GM21717 (cell line): Measurements from ENCODE around the gene UBE2E3.

Experiments used
- ATAC-seq: cut with Tn5 transposase; IDR thresholded peaks from one replicate; pipeline ENCODE4 v1.9.1; 2021; ENCODE audit warnings: mild to moderate bottlenecking, moderate library complexity; ENCODE audit not compliant: unreplicated experiment

Gene UBE2E3

GRCh38 chr2:180978903-180979748 is 1.3 kb upstream of the UBE2E3 start:
- no peak for ATAC-seq

- no peak for ATAC-seq
These were observed 678 bp upstream of the UBE2E3 start for GRCh38 chr2:180979749-180980105.

GRCh38 chr2:180980943-180981911 is 822 bp downstream of the UBE2E3 start:
- peak; percentile 8 for ATAC-seq

GRCh38 chr2:180983468-180984242 is 3.2 kb downstream of the UBE2E3 start:
- ATAC-seq, result peak; percentile 42

GRCh38 chr2:180985771-180986395 is 5.5 kb downstream of the UBE2E3 start:
- ATAC-seq, result no peak

- ATAC-seq, result no peak
These were observed 6.7 kb downstream of the UBE2E3 start for GRCh38 chr2:180987146-180987545.

GRCh38 chr2:180990337-180990736 is 9.9 kb downstream of the UBE2E3 start:
- ATAC-seq, result no peak

GRCh38 chr2:180990794-180991193 is 10.4 kb downstream of the UBE2E3 start:
- no peak for ATAC-seq

- no peak for ATAC-seq
These were observed 11.0 kb downstream of the UBE2E3 start for GRCh38 chr2:180991361-180991760.

- ATAC-seq, result peak; percentile 94
These were observed 11.4 kb downstream of the UBE2E3 start for GRCh38 chr2:180991820-180992219.

GRCh38 chr2:180992994-180993393 is 12.6 kb downstream of the UBE2E3 start:
- no peak for ATAC-seq

GRCh38 chr2:180999274-180999964 is 19.0 kb downstream of the UBE2E3 start:
- ATAC-seq, result no peak

- ATAC-seq, result no peak
These were observed 24.4 kb downstream of the UBE2E3 start for GRCh38 chr2:181004647-181005325.

GRCh38 chr2:181005326-181005655 is 24.9 kb downstream of the UBE2E3 start:
- no peak for ATAC-seq

GRCh38 chr2:181005809-181006208 is 25.4 kb downstream of the UBE2E3 start:
- no peak for ATAC-seq

GRCh38 chr2:181007086-181007837 is 26.9 kb downstream of the UBE2E3 start:
- no peak for ATAC-seq

GRCh38 chr2:181008407-181008806 is 28.0 kb downstream of the UBE2E3 start:
- ATAC-seq, result no peak

GRCh38 chr2:181021199-181021789 is 40.9 kb downstream of the UBE2E3 start:
- ATAC-seq, result no peak
